Activated T-cell treated with anti-CD3 and anti-CD28 coated beads for 48 hours (primary cell): Measurements from ENCODE around the gene VIPR2.

Experiments
- DNase-seq: peaks from one replicate; pipeline ENCODE4 v3.0.0-alpha.2; 2020; ENCODE audit warnings: low read depth

VIPR2 gene

GRCh38 chr7:159119851-159120539 is 24.7 kb downstream of the VIPR2 start:
- DNase-seq, result no peak

- no peak for DNase-seq
Measured at GRCh38 chr7:159119026-159119741, 25.5 kb downstream of the VIPR2 start.

- no peak for DNase-seq
Measured at GRCh38 chr7:159118623-159119022, 26.0 kb downstream of the VIPR2 start.

GRCh38 chr7:159118197-159118595 is 26.5 kb downstream of the VIPR2 start:
- DNase-seq, result no peak

- no peak for DNase-seq
Measured at GRCh38 chr7:159117366-159118196, 27.1 kb downstream of the VIPR2 start.

- no peak for DNase-seq
Measured at GRCh38 chr7:159116581-159117339, 27.9 kb downstream of the VIPR2 start.

- no peak for DNase-seq
Measured at GRCh38 chr7:159115601-159116501, 28.8 kb downstream of the VIPR2 start.

GRCh38 chr7:159114981-159115380 is 29.7 kb downstream of the VIPR2 start:
- DNase-seq, result no peak

- DNase-seq, result no peak
Measured at GRCh38 chr7:159114096-159114495, 30.6 kb downstream of the VIPR2 start.

GRCh38 chr7:159113056-159113455 is 31.6 kb downstream of the VIPR2 start:
- DNase-seq, result no peak

GRCh38 chr7:159112136-159113011 is 32.3 kb downstream of the VIPR2 start:
- DNase-seq, result peak; percentile 15

- DNase-seq, result no peak
Measured at GRCh38 chr7:159109653-159110035, 35.0 kb downstream of the VIPR2 start.

- no peak for DNase-seq
Measured at GRCh38 chr7:159108941-159109652, 35.6 kb downstream of the VIPR2 start.

- no peak for DNase-seq
Measured at GRCh38 chr7:159108491-159108890, 36.2 kb downstream of the VIPR2 start.

- DNase-seq, result no peak
Measured at GRCh38 chr7:159107161-159107892, 37.3 kb downstream of the VIPR2 start.

GRCh38 chr7:159105832-159106811 is 38.5 kb downstream of the VIPR2 start:
- DNase-seq, result no peak

GRCh38 chr7:159105066-159105780 is 39.4 kb downstream of the VIPR2 start:
- DNase-seq, result no peak
